Liver (tissue), 3 donors: ENCODE measurements around the gene ARHGDIB.

ENCODE experiments used
- FOXA1 ChIP-seq: IDR thresholded peaks from 2 replicates; pipeline ENCODE4 v1.6.1; 2016; ENCODE audit warnings: antibody characterized with exemption
- FOXA2 ChIP-seq: IDR thresholded peaks from 2 replicates; pipeline ENCODE4 v1.6.1; 2016; ENCODE audit warnings: antibody characterized with exemption
- GABPA ChIP-seq, 2 donors: IDR thresholded peaks in 1 of 2; conservative IDR thresholded peaks in 1 of 2; 2 replicates each; pipeline ENCODE4 v1.6.1; 2016; ENCODE audit warnings: antibody characterized with exemption in 2 of 2, mild to moderate bottlenecking in 1 of 2, moderate library complexity in 1 of 2
- JUND ChIP-seq, 2 donors: IDR thresholded peaks; 2 replicates each; pipeline ENCODE4 v1.6.1; 2016; ENCODE audit warnings: antibody characterized with exemption in 2 of 2
- RAD21 ChIP-seq, 2 donors: IDR thresholded peaks; 2 replicates each; pipeline ENCODE4 v1.6.1; 2016; ENCODE audit warnings: antibody characterized with exemption in 2 of 2, mild to moderate bottlenecking in 2 of 2
- SP1 ChIP-seq: IDR thresholded peaks from 2 replicates; pipeline ENCODE4 v1.6.1; 2018; ENCODE audit warnings: antibody characterized with exemption, mild to moderate bottlenecking
- TAF1 ChIP-seq: conservative IDR thresholded peaks from 2 replicates; pipeline ENCODE4 v1.6.1; 2016; ENCODE audit warnings: antibody characterized with exemption, mild to moderate bottlenecking
- TF ChIP-seq, protein P1 (sequence below): fragments of 150-350 bp; IDR thresholded peaks from 2 replicates; pipeline ENCODE4 v1.5.1; 2017; ENCODE audit warnings: improper control_type of control experiment, low read depth, low read length; ENCODE audit not compliant: missing input control
- TF ChIP-seq, protein P2 (sequence below): IDR thresholded peaks from 2 replicates; pipeline ENCODE4 v1.6.1; 2016; ENCODE audit warnings: antibody characterized with exemption
- TF ChIP-seq, protein P3 (sequence below): IDR thresholded peaks from 2 replicates; pipeline ENCODE4 v1.6.1; 2016; ENCODE audit warnings: antibody characterized with exemption
- TF ChIP-seq, protein P4 (sequence below): IDR thresholded peaks from 2 replicates; pipeline ENCODE4 v1.6.1; 2016; ENCODE audit warnings: antibody characterized with exemption
- TF ChIP-seq, protein P5 (sequence below): IDR thresholded peaks from 2 replicates; pipeline ENCODE4 v1.6.1; 2016; ENCODE audit warnings: antibody characterized with exemption, mild to moderate bottlenecking
- donor health status: healthy.
- donor health status: healthy.

DNA sequence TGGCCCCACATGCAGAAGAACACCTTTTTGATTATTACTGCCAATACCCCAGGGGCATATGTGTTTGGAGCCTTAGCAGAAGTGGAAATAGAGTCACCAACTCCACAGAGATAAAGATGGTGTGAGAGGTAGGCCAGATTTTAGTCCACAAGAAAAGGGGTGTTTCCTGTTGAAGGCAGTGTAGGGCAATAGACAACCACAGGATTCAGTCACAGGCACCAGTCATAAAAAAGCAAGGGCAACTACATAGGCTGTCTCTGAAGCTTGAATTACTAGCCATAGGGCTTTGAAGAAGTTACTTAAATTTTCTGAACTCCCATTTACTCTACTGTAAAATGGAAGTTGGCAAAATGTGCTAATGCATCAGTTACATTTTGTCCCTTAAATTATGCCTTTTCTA is 41.9 kb downstream of the ARHGDIB start:
- TF ChIP-seq, protein P1, sequence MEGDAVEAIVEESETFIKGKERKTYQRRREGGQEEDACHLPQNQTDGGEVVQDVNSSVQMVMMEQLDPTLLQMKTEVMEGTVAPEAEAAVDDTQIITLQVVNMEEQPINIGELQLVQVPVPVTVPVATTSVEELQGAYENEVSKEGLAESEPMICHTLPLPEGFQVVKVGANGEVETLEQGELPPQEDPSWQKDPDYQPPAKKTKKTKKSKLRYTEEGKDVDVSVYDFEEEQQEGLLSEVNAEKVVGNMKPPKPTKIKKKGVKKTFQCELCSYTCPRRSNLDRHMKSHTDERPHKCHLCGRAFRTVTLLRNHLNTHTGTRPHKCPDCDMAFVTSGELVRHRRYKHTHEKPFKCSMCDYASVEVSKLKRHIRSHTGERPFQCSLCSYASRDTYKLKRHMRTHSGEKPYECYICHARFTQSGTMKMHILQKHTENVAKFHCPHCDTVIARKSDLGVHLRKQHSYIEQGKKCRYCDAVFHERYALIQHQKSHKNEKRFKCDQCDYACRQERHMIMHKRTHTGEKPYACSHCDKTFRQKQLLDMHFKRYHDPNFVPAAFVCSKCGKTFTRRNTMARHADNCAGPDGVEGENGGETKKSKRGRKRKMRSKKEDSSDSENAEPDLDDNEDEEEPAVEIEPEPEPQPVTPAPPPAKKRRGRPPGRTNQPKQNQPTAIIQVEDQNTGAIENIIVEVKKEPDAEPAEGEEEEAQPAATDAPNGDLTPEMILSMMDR, result no peak
- no peak for TF ChIP-seq TAF1
- TF ChIP-seq SP1, result no peak
- TF ChIP-seq RAD21 (IDR thresholded peaks at IDR 0.05), result no peak
- no peak for TF ChIP-seq JUND (IDR thresholded peaks at IDR 0.05)
- TF ChIP-seq, protein P2, sequence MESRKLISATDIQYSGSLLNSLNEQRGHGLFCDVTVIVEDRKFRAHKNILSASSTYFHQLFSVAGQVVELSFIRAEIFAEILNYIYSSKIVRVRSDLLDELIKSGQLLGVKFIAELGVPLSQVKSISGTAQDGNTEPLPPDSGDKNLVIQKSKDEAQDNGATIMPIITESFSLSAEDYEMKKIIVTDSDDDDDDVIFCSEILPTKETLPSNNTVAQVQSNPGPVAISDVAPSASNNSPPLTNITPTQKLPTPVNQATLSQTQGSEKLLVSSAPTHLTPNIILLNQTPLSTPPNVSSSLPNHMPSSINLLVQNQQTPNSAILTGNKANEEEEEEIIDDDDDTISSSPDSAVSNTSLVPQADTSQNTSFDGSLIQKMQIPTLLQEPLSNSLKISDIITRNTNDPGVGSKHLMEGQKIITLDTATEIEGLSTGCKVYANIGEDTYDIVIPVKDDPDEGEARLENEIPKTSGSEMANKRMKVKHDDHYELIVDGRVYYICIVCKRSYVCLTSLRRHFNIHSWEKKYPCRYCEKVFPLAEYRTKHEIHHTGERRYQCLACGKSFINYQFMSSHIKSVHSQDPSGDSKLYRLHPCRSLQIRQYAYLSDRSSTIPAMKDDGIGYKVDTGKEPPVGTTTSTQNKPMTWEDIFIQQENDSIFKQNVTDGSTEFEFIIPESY, result no peak
- TF ChIP-seq GABPA (IDR thresholded peaks at IDR 0.05 in 1 of 2, conservative IDR thresholded peaks at IDR 0.05 in 1 of 2), result no peak
- TF ChIP-seq, protein P3, sequence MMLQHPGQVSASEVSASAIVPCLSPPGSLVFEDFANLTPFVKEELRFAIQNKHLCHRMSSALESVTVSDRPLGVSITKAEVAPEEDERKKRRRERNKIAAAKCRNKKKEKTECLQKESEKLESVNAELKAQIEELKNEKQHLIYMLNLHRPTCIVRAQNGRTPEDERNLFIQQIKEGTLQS, result no peak
- TF ChIP-seq FOXA1, result no peak
- TF ChIP-seq, protein P4, sequence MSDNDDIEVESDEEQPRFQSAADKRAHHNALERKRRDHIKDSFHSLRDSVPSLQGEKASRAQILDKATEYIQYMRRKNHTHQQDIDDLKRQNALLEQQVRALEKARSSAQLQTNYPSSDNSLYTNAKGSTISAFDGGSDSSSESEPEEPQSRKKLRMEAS, result no peak
- TF ChIP-seq, protein P5, sequence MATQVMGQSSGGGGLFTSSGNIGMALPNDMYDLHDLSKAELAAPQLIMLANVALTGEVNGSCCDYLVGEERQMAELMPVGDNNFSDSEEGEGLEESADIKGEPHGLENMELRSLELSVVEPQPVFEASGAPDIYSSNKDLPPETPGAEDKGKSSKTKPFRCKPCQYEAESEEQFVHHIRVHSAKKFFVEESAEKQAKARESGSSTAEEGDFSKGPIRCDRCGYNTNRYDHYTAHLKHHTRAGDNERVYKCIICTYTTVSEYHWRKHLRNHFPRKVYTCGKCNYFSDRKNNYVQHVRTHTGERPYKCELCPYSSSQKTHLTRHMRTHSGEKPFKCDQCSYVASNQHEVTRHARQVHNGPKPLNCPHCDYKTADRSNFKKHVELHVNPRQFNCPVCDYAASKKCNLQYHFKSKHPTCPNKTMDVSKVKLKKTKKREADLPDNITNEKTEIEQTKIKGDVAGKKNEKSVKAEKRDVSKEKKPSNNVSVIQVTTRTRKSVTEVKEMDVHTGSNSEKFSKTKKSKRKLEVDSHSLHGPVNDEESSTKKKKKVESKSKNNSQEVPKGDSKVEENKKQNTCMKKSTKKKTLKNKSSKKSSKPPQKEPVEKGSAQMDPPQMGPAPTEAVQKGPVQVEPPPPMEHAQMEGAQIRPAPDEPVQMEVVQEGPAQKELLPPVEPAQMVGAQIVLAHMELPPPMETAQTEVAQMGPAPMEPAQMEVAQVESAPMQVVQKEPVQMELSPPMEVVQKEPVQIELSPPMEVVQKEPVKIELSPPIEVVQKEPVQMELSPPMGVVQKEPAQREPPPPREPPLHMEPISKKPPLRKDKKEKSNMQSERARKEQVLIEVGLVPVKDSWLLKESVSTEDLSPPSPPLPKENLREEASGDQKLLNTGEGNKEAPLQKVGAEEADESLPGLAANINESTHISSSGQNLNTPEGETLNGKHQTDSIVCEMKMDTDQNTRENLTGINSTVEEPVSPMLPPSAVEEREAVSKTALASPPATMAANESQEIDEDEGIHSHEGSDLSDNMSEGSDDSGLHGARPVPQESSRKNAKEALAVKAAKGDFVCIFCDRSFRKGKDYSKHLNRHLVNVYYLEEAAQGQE, result no peak
- TF ChIP-seq FOXA2, result no peak
